GM18870 (cell line): ENCODE measurements around the gene TRMT11.
"Not testable (repeated sequence)": the region's sequence is repeated elsewhere in the genome, so short reads cannot be mapped to it uniquely, and the experiment has no call there.

Experiments used
- ATAC-seq: cut with Tn5 transposase; IDR thresholded peaks from one replicate; pipeline ENCODE4 v1.9.1; 2021; ENCODE audit warnings: moderate library complexity; ENCODE audit not compliant: unreplicated experiment

Gene TRMT11

DNA sequence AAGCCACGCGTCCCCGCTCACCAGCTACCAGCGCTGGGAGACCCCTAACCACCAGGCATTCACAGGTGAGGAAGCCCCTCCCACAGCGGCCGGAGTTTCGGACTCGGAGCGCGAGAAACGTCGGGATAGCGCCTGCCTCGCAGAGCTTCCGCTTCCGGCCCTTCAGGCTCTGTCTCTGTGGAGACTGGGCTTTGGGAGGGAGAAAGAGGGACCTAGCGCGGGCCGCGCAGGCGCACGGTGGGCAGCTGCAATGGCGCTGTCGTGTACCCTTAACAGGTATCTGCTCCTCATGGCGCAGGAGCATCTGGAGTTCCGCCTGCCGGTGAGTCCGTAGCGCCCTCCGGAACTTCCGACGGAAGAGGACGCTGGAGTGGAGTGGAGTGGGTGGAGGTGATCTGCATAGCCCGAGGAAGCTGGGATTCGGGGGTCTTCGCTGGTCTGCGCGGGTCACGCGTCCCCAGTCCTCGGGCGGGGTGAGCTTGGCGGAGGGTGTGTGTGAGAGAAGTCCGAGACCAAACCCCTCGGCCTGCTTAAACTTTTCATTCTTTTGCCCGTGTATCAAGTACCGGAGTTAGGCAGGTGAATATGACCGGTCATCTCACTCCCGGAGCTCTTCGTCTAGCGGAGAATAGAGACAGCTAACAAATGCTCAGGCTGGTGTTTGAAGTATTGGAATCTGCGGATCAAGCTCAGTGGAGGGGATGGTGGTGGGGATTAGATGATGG is at the start of gene TRMT11:
TRMT11 (plus strand) TSS at position 240 of the 725 bp plus-strand sequence; CDS start at position 251, 11 bp downstream.
- ATAC-seq = peak; percentile 91

DNA sequence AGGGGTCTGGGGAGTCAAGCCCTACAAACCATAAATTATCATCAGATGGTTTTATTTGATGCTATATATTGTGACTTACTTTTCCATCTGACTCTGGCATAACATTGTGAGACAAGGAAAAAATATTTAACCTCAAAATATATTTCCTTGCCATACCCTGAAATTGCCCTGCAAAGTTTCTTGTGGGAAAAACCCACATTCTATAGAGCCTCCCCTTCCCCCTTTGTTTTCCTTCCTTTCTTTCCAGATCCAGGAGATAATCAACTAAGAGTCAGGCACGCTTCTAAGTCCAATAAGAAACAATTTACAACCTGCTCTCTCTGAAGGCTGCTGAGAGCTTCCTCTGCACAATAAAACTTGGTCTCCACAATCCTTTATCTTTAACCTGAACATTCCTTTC is 47.3 kb upstream of the TRMT11 start:
- no peak for ATAC-seq

DNA sequence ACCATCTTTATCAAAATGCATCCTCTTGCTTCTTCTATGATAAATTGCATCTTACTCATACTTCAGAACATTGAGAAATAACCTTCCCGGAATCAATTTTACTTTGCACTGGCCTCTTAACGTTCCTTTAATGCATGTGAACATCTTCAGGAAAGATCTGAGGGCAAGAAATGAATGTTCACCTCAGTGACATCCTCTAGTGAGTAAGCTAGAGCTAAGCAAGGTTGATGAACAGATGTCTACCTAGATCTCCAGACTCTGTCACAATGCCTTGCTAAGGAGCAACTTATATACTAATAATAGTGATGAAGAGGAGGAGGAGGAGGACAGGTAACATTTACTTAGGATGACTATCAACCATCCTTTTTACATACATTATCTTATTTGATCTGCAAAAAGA is 46.5 kb upstream of the TRMT11 start:
- ATAC-seq = no peak

DNA sequence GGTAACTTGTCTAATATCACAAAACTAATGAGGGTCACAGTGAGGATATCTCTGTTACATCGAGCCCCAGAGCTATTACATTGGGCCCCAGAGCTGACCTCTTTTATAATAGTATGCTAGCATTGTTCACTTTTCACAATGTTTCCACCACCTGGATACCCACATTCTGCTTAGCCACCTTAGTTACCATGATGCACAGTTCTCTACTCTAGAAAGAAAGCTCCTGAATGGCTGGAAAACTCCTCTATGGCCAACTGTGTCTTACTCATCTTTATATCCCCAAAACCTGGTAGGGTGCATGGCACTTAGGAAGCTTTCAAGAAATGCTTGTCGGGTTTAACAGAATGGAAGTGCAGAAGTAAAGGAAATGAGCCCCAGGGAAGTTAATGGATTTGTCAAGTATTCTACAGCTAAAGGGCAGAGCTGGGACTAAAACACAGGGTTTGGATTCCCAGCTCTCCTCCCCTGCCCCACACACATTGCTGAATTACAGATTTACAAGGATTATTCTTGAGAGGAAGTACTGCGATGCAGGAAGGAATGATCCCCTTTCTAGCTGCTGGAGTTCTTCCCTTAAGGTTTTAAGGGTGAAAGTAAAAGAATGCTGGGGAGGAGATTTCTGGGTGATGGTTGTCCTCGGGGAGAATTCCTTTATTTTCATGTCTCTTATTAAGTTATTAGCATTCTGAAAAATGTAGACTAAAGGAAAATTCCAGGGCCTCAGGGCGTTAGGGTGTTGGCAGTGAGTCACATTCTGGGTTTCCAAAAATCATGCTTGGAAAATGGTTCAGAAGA is 45.9 kb upstream of the TRMT11 start:
- ATAC-seq = no peak

DNA sequence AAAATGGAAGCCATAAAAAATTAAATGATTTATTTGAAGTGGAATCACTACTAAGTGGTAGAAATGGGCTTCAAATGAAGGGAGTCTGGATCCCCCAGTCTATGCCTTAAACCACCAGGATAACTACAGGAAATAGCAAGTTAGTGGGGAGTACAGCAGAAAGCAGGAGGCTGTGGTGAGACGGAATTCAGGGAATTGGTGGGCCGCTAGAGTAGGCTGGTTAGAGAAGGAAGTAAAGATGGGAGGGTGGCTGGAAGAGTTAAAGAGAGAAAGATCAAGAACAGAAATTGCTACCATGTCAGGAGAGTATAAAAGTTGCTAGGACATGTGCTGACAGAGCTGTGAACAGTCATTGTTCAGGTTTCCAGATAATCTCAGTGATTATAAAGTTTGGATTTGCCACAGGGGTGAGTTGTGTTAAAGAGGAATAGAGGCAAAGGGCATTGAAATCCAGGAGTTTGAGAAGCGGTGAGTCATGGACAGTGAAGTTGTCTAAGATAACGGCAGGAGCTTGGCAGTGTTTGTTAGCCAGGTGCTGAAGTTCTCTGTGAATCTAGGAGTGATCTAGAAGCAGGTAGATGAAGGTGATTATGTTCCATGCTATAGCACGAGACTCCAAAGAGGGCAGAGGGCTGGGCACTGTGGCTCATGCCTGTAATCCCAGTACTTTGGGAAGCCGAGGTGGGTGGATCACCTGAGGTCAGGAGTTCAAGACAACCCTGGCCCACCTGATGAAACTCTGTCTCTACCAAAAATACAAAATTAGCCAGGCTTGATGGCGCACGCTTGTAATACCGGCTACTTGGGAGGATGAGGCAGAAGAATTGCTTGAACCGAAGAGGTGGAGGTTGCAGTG is 43.4 kb upstream of the TRMT11 start:
- ATAC-seq = no peak

DNA sequence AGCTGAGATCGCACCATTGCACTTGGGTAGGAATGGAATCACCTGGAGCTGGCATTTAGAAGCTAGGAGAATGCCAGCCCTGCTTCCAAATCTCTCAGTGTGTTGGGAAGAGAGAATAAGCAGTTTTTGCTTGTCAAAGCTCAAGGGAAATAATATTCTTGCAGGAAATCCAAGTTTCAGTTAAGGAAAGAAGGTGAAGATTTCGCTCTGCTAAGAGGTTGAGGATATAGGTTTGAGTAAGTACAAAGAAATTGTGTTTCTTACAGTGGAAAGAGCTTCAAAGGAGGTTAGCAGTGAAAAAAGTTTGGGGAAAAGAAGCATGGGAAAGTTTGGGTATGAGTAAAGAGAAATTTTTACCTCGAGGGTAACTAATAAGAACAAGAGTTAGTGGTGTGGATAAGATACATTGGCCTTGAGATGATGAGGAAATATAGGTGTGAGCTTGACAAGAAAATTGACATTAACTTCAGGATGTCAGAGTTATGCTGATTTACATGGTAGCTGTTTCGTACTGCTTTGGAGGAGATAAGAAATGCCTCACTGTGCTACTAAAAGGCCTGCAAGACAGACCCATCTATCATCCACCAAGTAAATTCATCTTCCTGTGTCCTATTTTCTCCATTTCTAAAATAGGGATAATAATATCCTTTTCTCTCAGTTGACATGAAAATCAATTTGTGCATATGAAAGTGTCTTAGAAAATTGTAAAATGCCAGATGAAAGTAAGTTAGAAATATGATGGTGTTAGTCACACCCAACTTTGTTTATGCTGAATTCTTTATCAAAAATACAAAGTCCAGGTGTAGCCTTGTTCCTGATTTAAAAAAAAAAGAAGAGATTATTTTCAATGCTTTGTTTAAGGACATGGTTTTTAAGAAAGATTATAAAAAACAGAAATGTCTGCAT is 42.6 kb upstream of the TRMT11 start:
- no peak for ATAC-seq

DNA sequence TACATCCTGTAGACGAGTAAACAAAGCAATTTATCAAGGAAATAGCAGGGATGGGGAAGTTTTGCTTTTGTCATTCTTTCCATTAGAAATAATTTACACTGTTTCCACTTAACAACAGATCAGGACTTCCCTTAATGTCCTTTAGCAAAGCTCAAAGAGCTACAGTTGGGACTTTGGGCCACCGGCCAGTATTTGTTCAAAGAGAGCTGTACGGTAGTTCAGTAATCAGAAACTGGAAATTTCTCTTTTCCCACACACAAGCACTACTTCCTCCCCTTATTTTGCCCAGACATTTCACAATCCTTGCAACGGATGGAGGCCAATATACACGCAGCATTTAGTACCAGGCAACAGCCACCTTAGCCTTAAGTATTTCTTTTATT is 41.9 kb upstream of the TRMT11 start:
- ATAC-seq = no peak

DNA sequence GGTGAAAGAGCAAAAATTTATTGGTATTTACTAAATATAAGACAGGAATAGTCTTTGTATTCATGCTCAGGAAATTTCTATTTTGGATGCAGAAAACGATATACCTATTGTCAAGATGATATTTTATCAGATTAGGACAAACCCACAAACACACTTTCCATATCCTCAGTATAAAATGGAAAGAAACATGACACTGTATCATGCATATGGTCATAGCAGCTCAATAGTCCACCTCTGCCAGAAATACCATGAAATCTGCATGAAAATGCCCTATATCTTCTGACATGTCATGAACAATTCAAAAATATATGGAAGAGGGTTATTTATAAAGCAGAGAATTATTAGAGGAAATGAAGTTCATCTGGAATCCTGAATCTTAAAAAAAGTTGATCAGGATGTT is 41.4 kb upstream of the TRMT11 start:
- no peak for ATAC-seq

DNA sequence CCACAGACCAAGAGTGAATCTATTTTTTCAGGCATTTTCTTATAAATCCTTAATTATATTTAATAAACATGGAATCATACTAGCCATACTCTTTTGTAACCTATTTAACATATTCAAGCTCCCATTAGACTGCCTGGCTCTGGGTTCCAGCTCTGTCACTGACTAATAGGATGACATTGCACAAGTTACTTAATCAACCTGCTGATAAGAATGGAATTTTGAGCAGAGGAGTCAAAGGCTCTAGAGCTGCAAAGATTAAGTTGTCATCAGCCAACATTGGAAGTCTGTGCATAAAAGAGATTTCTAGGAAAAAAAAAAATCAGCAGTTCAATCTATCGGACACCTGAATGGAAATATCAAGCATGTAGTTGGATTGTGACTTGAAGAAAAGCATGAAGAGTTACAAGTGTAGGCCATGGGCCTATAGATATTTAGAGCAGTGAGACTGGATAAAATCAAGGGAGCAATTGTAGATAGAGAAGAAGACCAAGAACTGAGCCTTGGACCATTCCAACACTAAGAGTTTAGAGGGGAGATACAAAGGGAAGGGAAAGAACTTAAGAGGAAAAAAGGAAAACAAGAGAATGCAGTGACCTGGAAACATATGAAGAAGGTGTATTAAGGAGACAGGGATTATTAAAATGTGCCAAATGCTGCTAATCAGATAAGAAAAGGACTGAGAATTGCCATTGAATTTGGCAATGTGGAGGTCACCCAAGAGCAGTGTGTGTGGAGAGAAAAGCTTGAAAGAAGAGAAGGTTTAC is 40.8 kb upstream of the TRMT11 start:
- no peak for ATAC-seq

DNA sequence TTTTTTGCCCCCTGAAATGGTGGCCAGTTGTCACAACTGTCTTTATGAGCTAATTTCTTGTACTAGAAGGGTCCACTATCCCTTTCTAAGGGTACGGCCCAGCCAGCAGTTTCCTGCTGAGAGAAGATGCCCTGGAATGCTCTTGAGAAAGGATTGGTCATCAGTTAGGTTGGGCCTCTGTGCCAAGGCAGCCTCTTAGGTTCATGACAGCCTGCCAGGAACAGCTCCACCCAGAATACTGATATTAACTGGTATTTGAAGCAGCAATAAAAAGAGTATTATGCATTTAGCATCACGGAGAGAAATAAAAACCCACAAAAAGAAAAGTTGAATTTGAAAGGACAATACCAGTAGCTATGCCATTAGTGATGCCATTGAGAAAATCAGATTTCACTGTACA is 38.7 kb upstream of the TRMT11 start:
- no peak for ATAC-seq

DNA sequence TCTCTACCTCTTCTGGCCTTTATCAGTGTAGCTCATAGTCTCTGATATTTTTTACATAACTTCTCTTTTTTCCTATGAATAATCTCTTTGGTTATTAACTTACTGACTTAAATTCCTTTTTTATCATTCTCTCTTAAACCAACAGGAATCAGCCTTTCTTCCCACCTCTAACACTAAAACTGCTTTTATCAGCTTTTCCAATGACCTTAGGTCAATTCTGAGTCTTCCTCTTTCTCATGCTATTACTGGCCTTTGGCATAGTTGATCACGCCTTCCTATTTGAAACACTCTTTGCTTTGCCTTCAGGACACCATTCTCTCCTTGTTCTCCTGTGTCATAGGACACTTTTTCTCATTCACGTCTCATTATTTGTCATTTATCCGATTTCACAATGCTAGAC is 37.9 kb upstream of the TRMT11 start:
- no peak for ATAC-seq

DNA sequence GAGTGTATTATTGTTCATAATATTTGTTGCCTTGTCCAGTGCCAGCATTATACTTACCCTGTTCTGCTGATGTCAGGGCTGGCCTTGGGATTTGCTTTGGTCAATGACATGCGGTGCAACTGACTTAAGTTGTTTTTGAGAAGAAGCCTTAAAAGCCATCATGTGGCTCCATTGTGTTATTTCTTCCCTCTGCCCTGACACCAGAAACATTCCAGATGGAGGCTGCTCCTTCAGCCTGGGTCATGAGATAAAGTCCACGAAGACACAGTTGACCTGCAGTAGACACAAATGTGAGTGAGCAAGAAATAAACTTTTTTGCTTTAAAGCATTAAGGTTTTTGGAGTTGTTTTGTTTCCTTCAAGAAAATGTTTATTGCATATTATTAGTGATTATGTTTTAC is 37.3 kb upstream of the TRMT11 start:
- no peak for ATAC-seq

DNA sequence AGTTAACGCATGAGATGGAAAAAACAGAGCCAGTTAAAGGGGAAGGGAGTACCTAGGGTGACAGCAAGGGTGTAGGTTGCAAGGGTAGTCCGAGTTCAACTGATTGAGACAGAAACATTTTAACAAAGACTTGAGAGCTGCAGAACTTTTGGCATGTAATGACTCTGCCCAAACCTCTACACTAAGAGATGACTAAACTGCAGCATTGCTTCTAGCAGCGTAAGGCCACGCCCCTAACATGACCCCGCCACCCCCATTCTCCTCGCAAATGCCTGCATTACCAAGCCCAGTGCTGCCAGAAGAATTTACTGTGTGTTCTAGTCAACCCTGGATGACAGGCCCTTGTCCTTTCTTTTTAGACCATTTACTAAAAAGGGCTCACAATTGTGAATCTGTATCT is 36.0 kb upstream of the TRMT11 start:
- no peak for ATAC-seq

DNA sequence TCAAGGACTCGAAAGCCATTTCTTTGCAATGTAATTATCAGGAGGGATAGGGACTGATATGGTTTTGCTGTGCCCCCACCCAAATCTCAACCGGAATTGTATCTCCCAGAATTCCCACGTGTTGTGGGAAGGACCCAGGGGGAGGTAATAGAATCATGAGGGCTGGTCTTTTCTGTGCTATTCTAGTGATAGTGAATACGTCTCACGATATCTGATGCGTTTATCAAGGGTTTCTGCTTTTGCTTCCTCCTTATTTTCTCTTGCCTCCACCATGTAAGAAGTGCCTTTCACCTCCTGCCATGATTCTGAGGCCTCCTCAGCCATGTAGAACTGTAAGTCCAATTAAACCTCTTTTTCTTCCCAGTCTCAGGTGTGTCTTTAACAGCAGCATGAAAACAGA is 35.6 kb upstream of the TRMT11 start:
- not testable (repeated sequence) for ATAC-seq

DNA sequence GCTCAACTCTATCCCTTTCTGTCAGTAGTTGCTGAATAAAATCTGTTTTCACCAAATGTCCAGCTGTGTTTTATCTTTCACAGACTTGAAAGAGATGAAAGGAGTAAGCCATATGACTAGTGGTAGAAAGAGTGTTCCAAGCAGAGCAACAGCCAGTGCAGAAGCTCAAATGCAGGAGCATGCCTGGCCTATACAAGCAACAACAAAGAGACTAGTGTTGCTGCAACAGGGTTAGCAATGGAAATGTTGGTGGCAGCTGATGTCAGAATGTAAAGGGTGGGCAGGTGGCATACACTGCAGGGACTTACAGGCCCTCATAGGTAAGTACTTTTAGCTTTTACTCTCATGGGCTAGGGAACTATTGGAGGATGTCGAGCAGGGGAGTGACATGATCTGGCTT is 35.0 kb upstream of the TRMT11 start:
- ATAC-seq = no peak

DNA sequence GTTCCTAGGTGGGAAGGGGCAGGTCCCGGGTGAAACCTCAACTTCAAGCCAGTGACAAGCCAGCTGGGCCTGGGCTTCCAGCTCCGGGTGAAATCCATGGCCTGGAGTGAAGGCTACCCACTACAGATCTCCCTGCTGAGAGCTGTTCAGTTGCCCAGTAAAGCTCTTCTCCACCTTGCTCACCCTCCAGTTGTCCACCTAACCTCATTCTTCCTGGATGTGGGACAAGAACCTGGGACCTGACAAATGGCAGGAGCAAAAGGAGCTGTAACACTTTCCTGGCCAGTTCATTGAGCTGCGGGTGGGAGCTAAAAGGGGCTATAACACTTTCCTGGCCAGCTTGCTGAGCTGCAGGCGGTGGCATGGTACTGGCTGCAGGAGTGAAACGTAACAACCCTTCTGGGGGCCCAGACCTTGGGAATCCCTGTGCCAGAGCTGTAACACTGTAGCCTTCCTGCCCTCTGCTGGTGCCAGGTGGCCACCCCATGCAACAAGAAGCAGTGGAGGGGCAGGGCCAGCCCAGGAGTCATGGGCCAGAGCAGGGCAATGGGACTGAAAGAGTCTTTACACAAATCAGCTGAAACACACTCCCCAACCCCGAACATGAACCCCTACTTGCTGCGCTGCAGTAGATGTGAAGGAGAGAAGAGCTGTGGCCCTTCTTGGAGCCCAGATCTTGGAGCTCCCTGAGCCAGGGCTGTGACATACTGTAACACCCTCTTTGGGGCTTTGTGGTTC is 33.4 kb upstream of the TRMT11 start:
- ATAC-seq = no peak

DNA sequence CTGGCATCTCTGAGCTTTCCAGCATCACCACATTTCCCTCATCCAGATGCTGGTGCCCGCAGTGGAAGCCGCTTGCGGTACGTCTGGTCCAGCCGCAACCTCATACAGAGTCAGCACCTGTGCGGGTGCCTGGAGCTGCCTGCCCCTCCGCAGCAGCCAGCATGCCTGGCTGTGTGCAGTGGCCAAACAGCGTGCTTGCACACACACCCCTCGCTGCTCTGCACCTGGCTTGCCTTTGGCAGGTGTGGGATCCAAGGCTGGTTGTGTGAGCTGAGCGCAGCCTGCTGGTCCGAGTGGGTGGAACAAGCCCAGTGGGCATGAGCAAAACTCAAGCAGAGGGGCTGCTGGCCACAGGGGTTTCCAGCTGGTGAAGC is 32.9 kb upstream of the TRMT11 start:
- ATAC-seq = no peak

DNA sequence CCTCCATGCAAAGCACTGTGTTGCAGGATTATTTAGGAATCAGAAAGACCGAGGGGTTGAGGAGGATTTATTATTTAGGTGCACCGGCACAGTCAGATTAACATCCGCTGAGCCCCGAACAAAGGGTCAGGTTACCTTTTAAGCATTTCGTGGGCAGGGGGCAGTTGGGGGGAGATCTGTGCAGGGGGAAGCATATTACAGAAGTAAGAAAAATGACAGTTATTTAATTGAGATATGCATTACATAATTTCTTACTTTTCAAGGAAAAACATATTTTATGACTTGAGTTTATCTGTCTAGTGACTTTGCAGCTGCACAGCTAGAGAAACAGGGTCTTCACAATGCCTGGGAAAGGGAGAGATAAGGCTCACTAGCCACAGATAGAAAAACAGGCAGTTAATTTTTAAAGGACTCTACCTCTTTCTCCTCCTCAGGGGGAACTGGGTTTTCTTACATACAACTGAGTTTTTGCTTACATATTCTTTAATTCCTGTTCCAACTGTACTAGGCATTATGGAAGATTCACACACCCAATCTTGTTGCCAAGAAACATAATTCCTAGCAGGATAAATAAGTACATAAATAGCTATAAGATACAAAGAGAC is 31.5 kb upstream of the TRMT11 start:
- ATAC-seq = no peak

DNA sequence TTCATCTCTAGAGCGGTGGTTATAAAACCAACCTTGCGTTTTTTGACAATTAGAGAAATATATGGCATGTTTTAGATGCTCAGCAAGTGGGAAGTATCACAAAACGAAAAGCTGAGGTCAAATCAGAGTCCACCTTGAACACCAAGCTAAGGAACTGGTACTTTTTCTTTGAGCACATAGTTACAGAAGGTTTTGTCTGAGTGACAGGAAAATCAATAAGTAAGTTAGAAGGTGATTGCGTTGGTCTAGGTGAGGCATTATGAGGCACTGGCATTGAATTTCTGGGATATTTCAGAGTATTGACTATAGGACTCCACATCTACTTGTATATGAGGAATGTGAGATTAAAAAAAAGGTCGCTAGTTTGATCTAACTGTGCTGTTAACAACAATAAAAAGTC is 30.4 kb upstream of the TRMT11 start:
- ATAC-seq = no peak
